ENCODE measurements around the gene OAF. TPM values are rescaled to one million over a fixed set of nuclear protein-coding genes. Genes with fewer than 3 reads are reported as not detected.

Gene OAF
- total RNA-seq, 2 donors from 2014 or later = 1.7 to 3.6 TPM

DNA sequence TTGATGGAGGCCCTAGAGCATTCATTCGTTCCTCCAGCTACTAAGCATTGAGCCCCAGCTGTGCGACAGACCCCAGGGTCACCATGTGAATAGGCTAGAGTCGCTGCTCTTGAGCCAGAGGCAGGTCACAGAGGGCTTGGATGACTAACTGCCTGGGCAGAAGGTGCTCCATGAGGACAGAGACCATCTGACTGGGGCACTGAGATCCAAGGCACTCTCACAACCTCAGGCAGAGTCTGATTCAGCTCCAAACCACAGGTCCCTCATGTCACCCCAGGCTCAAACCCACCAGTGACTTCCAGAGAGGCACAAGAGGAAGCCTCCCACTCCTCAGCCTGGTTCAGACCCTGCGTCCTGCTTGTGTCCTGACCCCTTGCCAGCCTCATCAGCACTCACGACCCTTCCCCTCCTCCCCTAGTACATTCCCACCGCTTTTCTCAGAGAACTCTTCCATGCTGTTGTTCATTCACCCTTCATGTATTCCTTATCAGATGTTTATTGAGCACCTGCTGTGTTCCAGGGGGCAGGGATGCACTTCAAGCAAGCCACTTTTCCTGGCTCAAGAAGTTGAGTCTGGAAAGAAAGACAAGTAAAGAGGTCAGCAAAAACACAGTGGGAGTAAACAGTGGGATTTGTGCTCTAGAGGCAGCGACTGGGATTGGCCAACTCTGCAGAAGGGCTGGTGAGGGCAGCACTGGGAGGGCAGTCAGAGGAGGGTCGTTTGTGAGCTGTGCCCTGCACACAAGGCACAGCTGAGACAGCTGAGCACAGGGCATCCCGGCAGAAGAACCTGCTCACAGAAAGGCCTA, 9.3 kb downstream of the OAF start:
- WGBS, 2 experiments (ENCODE audit: insufficient coverage in 1 of 2, insufficient read length in 1 of 2) = 66 to 69% methylated on average over 8 to 9 of the region's 9 CpGs
- TF ChIP-seq, protein P1, sequence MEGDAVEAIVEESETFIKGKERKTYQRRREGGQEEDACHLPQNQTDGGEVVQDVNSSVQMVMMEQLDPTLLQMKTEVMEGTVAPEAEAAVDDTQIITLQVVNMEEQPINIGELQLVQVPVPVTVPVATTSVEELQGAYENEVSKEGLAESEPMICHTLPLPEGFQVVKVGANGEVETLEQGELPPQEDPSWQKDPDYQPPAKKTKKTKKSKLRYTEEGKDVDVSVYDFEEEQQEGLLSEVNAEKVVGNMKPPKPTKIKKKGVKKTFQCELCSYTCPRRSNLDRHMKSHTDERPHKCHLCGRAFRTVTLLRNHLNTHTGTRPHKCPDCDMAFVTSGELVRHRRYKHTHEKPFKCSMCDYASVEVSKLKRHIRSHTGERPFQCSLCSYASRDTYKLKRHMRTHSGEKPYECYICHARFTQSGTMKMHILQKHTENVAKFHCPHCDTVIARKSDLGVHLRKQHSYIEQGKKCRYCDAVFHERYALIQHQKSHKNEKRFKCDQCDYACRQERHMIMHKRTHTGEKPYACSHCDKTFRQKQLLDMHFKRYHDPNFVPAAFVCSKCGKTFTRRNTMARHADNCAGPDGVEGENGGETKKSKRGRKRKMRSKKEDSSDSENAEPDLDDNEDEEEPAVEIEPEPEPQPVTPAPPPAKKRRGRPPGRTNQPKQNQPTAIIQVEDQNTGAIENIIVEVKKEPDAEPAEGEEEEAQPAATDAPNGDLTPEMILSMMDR (conservative IDR thresholded peaks at IDR 0.05) = no peak

DNA sequence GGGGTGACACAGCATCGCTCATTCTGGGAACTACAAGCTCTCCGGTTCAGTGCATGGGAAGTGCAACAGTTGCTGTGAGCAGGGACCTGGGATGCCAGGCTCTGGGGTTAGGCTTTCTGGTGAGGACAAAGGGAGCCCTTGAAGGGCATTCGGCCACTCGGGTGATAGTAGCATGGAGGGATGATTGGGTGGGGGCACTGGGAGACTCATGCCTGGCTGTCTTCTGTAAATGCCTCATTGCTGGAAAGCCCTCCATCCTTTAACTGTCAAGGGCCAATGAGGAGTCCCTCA, 9.9 kb downstream of the OAF start:
- no peak for DNase-seq
- Mint-ChIP-seq H3K27ac (no peak overlapping the region), H3K36me3 (ENCODE audit: low read depth) (no peaks in the 10 kb centered on the region), H3K9me3 (no peaks in the 10 kb centered on the region), H3K4me3 (no peak overlapping the region), H3K4me1 (peaks cover 33% of the 10 kb centered on the region), H3K27me3 (ENCODE audit: insufficient read depth) (peaks cover 74% of the 10 kb centered on the region)
- no peaks in the 10 kb centered on the region for H3K4me1 ChIP-seq (ENCODE audit: control insufficient read depth, insufficient read depth, low read length)
- 89% methylated on average over 4 of the region's 4 CpGs; no CpG with 5 or more reads in 1 of the 2 experiments for WGBS, 2 experiments (ENCODE audit: insufficient coverage in 1 of 2, insufficient read length in 1 of 2)
- TF ChIP-seq, protein P1 (conservative IDR thresholded peaks at IDR 0.05) = no peak
- H3K9me3 ChIP-seq (ENCODE audit: control insufficient read depth, low read length) = no peaks in the 10 kb centered on the region
- no peak overlapping the region for H3K27ac ChIP-seq (ENCODE audit: low read depth, low read length)
- H3K4me3 ChIP-seq (ENCODE audit: low read length) = no peak overlapping the region
- H3K36me3 ChIP-seq (ENCODE audit: control insufficient read depth, insufficient read depth, low read length) = no peaks in the 10 kb centered on the region
- H3K27me3 ChIP-seq (ENCODE audit: control insufficient read depth, insufficient read depth, low read length, poor library complexity, severe bottlenecking) = peaks cover 44% of the 10 kb centered on the region
- H3K9ac ChIP-seq (ENCODE audit: extremely low read depth, low read length, poor library complexity, severe bottlenecking) = no peak overlapping the region

More for the DNA sequence above, 9.3 kb downstream of the OAF start:
- Mint-ChIP-seq H3K4me1 (peaks cover 31% of the 10 kb centered on the region), H3K27ac (no peak overlapping the region), H3K27me3 (ENCODE audit: insufficient read depth) (peaks cover 75% of the 10 kb centered on the region), H3K9me3 (no peaks in the 10 kb centered on the region), H3K4me3 (no peak overlapping the region), H3K36me3 (ENCODE audit: low read depth) (no peaks in the 10 kb centered on the region)
- Histone ChIP-seq H3K4me3 (ENCODE audit: low read length) (no peak overlapping the region), H3K9ac (ENCODE audit: extremely low read depth, low read length, poor library complexity, severe bottlenecking) (no peak overlapping the region), H3K9me3 (ENCODE audit: control insufficient read depth, low read length) (no peaks in the 10 kb centered on the region), H3K36me3 (ENCODE audit: control insufficient read depth, insufficient read depth, low read length) (no peaks in the 10 kb centered on the region), H3K27ac (ENCODE audit: low read depth, low read length) (no peak overlapping the region), H3K27me3 (ENCODE audit: control insufficient read depth, insufficient read depth, low read length, poor library complexity, severe bottlenecking) (peaks cover 49% of the 10 kb centered on the region), H3K4me1 (ENCODE audit: control insufficient read depth, insufficient read depth, low read length) (no peaks in the 10 kb centered on the region)
- peak; percentile 52 for DNase-seq

DNA sequence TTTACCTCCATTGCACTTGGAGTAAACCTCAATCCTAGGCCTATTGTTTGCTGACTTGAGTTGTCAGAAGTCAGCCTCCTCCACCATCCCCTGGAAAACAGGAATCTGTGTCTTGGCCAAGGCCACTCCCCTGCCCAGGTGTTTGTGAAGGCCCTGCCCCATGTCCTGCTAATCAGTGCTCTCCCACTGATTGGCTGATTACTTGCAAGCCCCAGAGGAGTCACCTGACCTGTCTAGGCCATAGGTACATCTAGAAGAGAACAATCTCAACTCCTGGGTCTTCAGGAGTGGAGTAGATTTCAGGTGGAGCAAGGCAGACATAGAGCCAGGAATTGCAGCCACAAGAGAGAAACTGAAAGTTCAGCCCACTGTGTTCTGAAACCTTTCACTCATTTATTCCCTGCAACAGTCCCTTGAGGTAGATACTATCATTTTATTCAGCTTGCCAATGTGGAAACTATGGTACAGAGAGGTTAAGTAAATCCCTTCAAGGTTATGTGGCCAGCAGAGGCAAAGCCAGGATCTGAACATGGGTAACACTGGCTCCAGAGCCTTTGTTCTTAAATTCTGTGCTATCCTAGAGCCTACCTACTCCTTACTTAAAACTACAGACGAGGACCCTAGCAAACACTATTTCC, 10.4 kb downstream of the OAF start:
- Mint-ChIP-seq H3K4me1 (peaks cover 33% of the 10 kb centered on the region), H3K27ac (peak overlapping the region; percentile 52), H3K36me3 (ENCODE audit: low read depth) (no peaks in the 10 kb centered on the region), H3K9me3 (no peaks in the 10 kb centered on the region), H3K27me3 (ENCODE audit: insufficient read depth) (peaks cover 71% of the 10 kb centered on the region), H3K4me3 (no peak overlapping the region)
- Histone ChIP-seq H3K4me1 (ENCODE audit: control insufficient read depth, insufficient read depth, low read length) (no peaks in the 10 kb centered on the region), H3K9ac (ENCODE audit: extremely low read depth, low read length, poor library complexity, severe bottlenecking) (no peak overlapping the region), H3K27ac (ENCODE audit: low read depth, low read length) (no peak overlapping the region), H3K27me3 (ENCODE audit: control insufficient read depth, insufficient read depth, low read length, poor library complexity, severe bottlenecking) (peaks cover 38% of the 10 kb centered on the region), H3K4me3 (ENCODE audit: low read length) (no peak overlapping the region), H3K9me3 (ENCODE audit: control insufficient read depth, low read length) (no peaks in the 10 kb centered on the region), H3K36me3 (ENCODE audit: control insufficient read depth, insufficient read depth, low read length) (no peaks in the 10 kb centered on the region)
- peak; percentile 66 for DNase-seq
- TF ChIP-seq, protein P1 (conservative IDR thresholded peaks at IDR 0.05) = no peak
- WGBS, 2 experiments (ENCODE audit: insufficient coverage in 1 of 2, insufficient read length in 1 of 2) = 91 to 100% methylated on average over 1 of the region's 1 CpG
